ENCODE results near the gene NPAS3. TPM values are rescaled to one million over a fixed set of nuclear protein-coding genes. Genes with fewer than 3 reads are reported as not detected.

Gene NPAS3
- total RNA-seq, 2 experiments from 2014 or later: not detected

GRCh38 chr14:33404054-33404453 is 465.4 kb downstream of the NPAS3 start:
- ChIA-PET POLR2A (no interaction called here), CTCF (interaction anchor here (0.5 kb wide), 1 partner anchor 598 kb away, joined by 3 read pairs; no protein-coding TSS in a partner anchor)

GRCh38 chr14:33404964-33405574 is 466.4 kb downstream of the NPAS3 start:
- POLR2A ChIA-PET: no interaction called here

GRCh38 chr14:33406766-33407165 is 468.1 kb downstream of the NPAS3 start:
- POLR2A ChIA-PET: no interaction called here
- CTCF ChIA-PET: no interaction called here

More at GRCh38 chr14:33404964-33405574, 466.4 kb downstream of the NPAS3 start:
- CTCF ChIA-PET: no interaction called here

GRCh38 chr14:33408291-33408690 is 469.6 kb downstream of the NPAS3 start:
- CTCF ChIA-PET: no interaction called here
- POLR2A ChIA-PET: no interaction called here

- CTCF ChIA-PET: no interaction called here
- POLR2A ChIA-PET: no interaction called here
These were observed 473.8 kb downstream of the NPAS3 start for GRCh38 chr14:33412450-33412849.

GRCh38 chr14:33413381-33413780 is 474.7 kb downstream of the NPAS3 start:
- CTCF ChIA-PET: no interaction called here
- POLR2A ChIA-PET: no interaction called here

GRCh38 chr14:33414041-33414440 is 475.4 kb downstream of the NPAS3 start:
- ChIA-PET POLR2A (no interaction called here), CTCF (no interaction called here)

GRCh38 chr14:33420051-33420627 is 481.5 kb downstream of the NPAS3 start:
- POLR2A ChIA-PET: no interaction called here
- CTCF ChIA-PET: no interaction called here

- POLR2A ChIA-PET: no interaction called here
- CTCF ChIA-PET: no interaction called here
These were observed 491.8 kb downstream of the NPAS3 start for GRCh38 chr14:33430414-33431035.

GRCh38 chr14:33432407-33433023 is 493.8 kb downstream of the NPAS3 start:
- POLR2A ChIA-PET: no interaction called here

GRCh38 chr14:33433396-33433795 is 494.7 kb downstream of the NPAS3 start:
- POLR2A ChIA-PET: no interaction called here
- CTCF ChIA-PET: no interaction called here

More at GRCh38 chr14:33432407-33433023, 493.8 kb downstream of the NPAS3 start:
- CTCF ChIA-PET: no interaction called here

GRCh38 chr14:33435911-33436689 is 497.4 kb downstream of the NPAS3 start:
- ChIA-PET CTCF (no interaction called here), POLR2A (no interaction called here)

- ChIA-PET CTCF (no interaction called here), POLR2A (no interaction called here)
These were observed 503.0 kb downstream of the NPAS3 start for GRCh38 chr14:33441633-33442032.

- ChIA-PET POLR2A (no interaction called here), CTCF (no interaction called here)
These were observed 505.5 kb downstream of the NPAS3 start for GRCh38 chr14:33444136-33444535.

GRCh38 chr14:33449268-33449667 is 510.6 kb downstream of the NPAS3 start:
- CTCF ChIA-PET: no interaction called here
- POLR2A ChIA-PET: no interaction called here

- ChIA-PET CTCF (no interaction called here), POLR2A (no interaction called here)
These were observed 511.2 kb downstream of the NPAS3 start for GRCh38 chr14:33449703-33450395.

GRCh38 chr14:33450416-33450815 is 511.7 kb downstream of the NPAS3 start:
- ChIA-PET CTCF (no interaction called here), POLR2A (no interaction called here)

- CTCF ChIA-PET: no interaction called here
These were observed 512.5 kb downstream of the NPAS3 start for GRCh38 chr14:33451211-33451610.

GRCh38 chr14:33452995-33453394 is 514.3 kb downstream of the NPAS3 start:
- POLR2A ChIA-PET: no interaction called here
- CTCF ChIA-PET: no interaction called here

More at GRCh38 chr14:33451211-33451610, 512.5 kb downstream of the NPAS3 start:
- POLR2A ChIA-PET: no interaction called here

- CTCF ChIA-PET: no interaction called here
- POLR2A ChIA-PET: no interaction called here
These were observed 515.4 kb downstream of the NPAS3 start for GRCh38 chr14:33454022-33454595.
